HL-60 (cell line): ENCODE measurements around the gene ERBB2.

Experiments
- GABPA ChIP-seq: IDR thresholded peaks from 2 replicates; pipeline ENCODE4 v1.6.1; 2012; ENCODE audit warnings: low read depth
- POLR2AphosphoS5 ChIP-seq: IDR thresholded peaks from 2 replicates; pipeline ENCODE4 v1.6.1; 2012; ENCODE audit warnings: low read depth
- SPI1 ChIP-seq: IDR thresholded peaks from 2 replicates; pipeline ENCODE4 v1.6.1; 2012; ENCODE audit warnings: low read depth, mild to moderate bottlenecking, borderline replicate concordance
- TF ChIP-seq, protein P1 (sequence below): IDR thresholded peaks from one replicate; pipeline ENCODE4 v1.5.1; 2011; ENCODE audit warnings: low read length, control low read depth, inconsistent platforms; ENCODE audit not compliant: insufficient read depth

DNA sequence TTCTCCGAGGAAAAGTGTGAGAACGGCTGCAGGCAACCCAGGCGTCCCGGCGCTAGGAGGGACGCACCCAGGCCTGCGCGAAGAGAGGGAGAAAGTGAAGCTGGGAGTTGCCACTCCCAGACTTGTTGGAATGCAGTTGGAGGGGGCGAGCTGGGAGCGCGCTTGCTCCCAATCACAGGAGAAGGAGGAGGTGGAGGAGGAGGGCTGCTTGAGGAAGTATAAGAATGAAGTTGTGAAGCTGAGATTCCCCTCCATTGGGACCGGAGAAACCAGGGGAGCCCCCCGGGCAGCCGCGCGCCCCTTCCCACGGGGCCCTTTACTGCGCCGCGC is at the start of gene ERBB2:
- TF ChIP-seq, protein P1, sequence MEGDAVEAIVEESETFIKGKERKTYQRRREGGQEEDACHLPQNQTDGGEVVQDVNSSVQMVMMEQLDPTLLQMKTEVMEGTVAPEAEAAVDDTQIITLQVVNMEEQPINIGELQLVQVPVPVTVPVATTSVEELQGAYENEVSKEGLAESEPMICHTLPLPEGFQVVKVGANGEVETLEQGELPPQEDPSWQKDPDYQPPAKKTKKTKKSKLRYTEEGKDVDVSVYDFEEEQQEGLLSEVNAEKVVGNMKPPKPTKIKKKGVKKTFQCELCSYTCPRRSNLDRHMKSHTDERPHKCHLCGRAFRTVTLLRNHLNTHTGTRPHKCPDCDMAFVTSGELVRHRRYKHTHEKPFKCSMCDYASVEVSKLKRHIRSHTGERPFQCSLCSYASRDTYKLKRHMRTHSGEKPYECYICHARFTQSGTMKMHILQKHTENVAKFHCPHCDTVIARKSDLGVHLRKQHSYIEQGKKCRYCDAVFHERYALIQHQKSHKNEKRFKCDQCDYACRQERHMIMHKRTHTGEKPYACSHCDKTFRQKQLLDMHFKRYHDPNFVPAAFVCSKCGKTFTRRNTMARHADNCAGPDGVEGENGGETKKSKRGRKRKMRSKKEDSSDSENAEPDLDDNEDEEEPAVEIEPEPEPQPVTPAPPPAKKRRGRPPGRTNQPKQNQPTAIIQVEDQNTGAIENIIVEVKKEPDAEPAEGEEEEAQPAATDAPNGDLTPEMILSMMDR, result no peak
- TF ChIP-seq POLR2AphosphoS5 (no peak), SPI1 (no peak), GABPA (no peak)
